ENCODE data around the gene SNPH. TPM values are rescaled to one million over a fixed set of nuclear protein-coding genes. Genes with fewer than 3 reads are reported as not detected.

The SNPH gene
- total and polyA plus RNA-seq, 2 donors from 2014 or later, result 3.1 TPM

- no peaks in the 10 kb centered on the region for H3K27me3 ChIP-seq (ENCODE audit: control insufficient read depth, insufficient read depth, low read length)
Observed at GRCh38 chr20:1265226-1265915, 723 bp upstream of the SNPH start.

GRCh38 chr20:1265916-1266166 lies 253 bp upstream of the SNPH start:
- Histone ChIP-seq H3K9ac (ENCODE audit: low read length in 3 of 3) (peak overlapping the region in 1 of 3 donors; percentile 60), H3K9me3 (ENCODE audit: control insufficient read depth in 2 of 3, insufficient read depth in 1 of 3, low read length in 3 of 3) (no peaks in the 10 kb centered on the region), H3K27ac (ENCODE audit: low read depth in 2 of 2, low read length in 2 of 2) (no peak overlapping the region), H3K27me3 (ENCODE audit: control insufficient read depth, insufficient read depth, low read length) (no peaks in the 10 kb centered on the region), H3K4me1 (ENCODE audit: control insufficient read depth in 2 of 3, insufficient read depth in 2 of 3, low read depth in 1 of 3, low read length in 3 of 3) (peaks cover 0 to 9% (median 0%) of the 10 kb centered on the region in 3 donors), H3K36me3 (ENCODE audit: control insufficient read depth in 2 of 3, insufficient read depth in 3 of 3, low read length in 3 of 3) (no peaks in the 10 kb centered on the region), H3K4me3 (ENCODE audit: low read length in 3 of 3) (peak overlapping the region; percentile 52 to 62 (median 61))
- DNase-seq, result no peak
- intact Hi-C loops (cut with DNase I), result no loop called here
- FAIRE-seq, result no peak
- no peak for TF ChIP-seq CTCF (IDR thresholded peaks at IDR 0.05; ENCODE audit: borderline replicate concordance, extremely low read depth, insufficient read depth)

More at GRCh38 chr20:1265226-1265915, 723 bp upstream of the SNPH start:
- no peak for TF ChIP-seq CTCF (IDR thresholded peaks at IDR 0.05; ENCODE audit: borderline replicate concordance, extremely low read depth, insufficient read depth)
- DNase-seq (no peak), FAIRE-seq (no peak)
- no peaks in the 10 kb centered on the region for H3K36me3 ChIP-seq (ENCODE audit: control insufficient read depth in 2 of 3, insufficient read depth in 3 of 3, low read length in 3 of 3)
- H3K27ac ChIP-seq (ENCODE audit: low read depth in 2 of 2, low read length in 2 of 2), result no peak overlapping the region
- no peaks in the 10 kb centered on the region for H3K9me3 ChIP-seq (ENCODE audit: control insufficient read depth in 2 of 3, insufficient read depth in 1 of 3, low read length in 3 of 3)
- intact Hi-C loops (cut with DNase I), result no loop called here
- H3K4me3 ChIP-seq (ENCODE audit: low read length in 3 of 3), result peak overlapping the region in 2 of 3 donors; percentile 52 to 62
- H3K9ac ChIP-seq (ENCODE audit: low read length in 3 of 3), result peak overlapping the region in 1 of 3 donors; percentile 60
- H3K4me1 ChIP-seq (ENCODE audit: control insufficient read depth in 2 of 3, insufficient read depth in 2 of 3, low read depth in 1 of 3, low read length in 3 of 3), result peaks cover 0 to 9% (median 0%) of the 10 kb centered on the region in 3 donors

- H3K27me3 ChIP-seq (ENCODE audit: control insufficient read depth, insufficient read depth, low read length), result no peaks in the 10 kb centered on the region
- peak overlapping the region in 1 of 3 donors; percentile 37 for H3K9ac ChIP-seq (ENCODE audit: low read length in 3 of 3)
- DNase-seq (no peak), FAIRE-seq (no peak)
- H3K4me3 ChIP-seq (ENCODE audit: low read length in 3 of 3), result peak overlapping the region in 2 of 3 donors; percentile 49 to 62
- no peaks in the 10 kb centered on the region for H3K36me3 ChIP-seq (ENCODE audit: control insufficient read depth in 2 of 3, insufficient read depth in 3 of 3, low read length in 3 of 3)
- intact Hi-C loops (cut with DNase I), result no loop called here
- H3K9me3 ChIP-seq (ENCODE audit: control insufficient read depth in 2 of 3, insufficient read depth in 1 of 3, low read length in 3 of 3), result no peaks in the 10 kb centered on the region
- H3K27ac ChIP-seq (ENCODE audit: low read depth in 2 of 2, low read length in 2 of 2), result no peak overlapping the region
- TF ChIP-seq CTCF (IDR thresholded peaks at IDR 0.05; ENCODE audit: borderline replicate concordance, extremely low read depth, insufficient read depth), result no peak
- H3K4me1 ChIP-seq (ENCODE audit: control insufficient read depth in 2 of 3, insufficient read depth in 2 of 3, low read depth in 1 of 3, low read length in 3 of 3), result peaks cover 0 to 9% (median 0%) of the 10 kb centered on the region in 3 donors
Observed at GRCh38 chr20:1267161-1267560, 1.1 kb downstream of the SNPH start.
